ENCODE results near the gene C17orf113.

C17orf113 gene

DNA sequence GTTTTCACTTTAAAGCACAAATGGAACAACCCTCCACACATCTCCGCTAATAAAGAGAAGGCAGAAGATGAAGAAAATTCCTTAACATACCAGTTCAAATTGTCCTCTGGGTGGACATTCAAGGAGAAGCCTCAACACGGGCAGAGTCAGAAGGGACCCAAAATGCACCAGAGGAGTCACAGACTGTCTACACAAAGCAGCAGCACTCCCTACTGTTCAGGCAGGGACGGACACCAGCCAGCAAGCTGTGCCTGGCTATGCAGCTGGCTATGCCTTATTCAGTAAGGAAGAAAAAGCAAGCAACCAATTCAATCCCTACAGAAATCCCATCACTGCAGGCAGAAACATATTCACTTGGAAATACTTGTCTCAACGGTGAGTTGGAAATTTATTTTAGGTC, 41.2 kb downstream of the C17orf113 start:
- H3K4me3 ChIP-seq (ENCODE audit: low read depth, low read length): no peak overlapping the region
- in situ Hi-C loops (cut with HindIII; ENCODE audit: low sequenced_read_pairs): no loop called here
- no peak for DNase-seq (ENCODE audit: low read depth)
- TF ChIP-seq, protein P1, sequence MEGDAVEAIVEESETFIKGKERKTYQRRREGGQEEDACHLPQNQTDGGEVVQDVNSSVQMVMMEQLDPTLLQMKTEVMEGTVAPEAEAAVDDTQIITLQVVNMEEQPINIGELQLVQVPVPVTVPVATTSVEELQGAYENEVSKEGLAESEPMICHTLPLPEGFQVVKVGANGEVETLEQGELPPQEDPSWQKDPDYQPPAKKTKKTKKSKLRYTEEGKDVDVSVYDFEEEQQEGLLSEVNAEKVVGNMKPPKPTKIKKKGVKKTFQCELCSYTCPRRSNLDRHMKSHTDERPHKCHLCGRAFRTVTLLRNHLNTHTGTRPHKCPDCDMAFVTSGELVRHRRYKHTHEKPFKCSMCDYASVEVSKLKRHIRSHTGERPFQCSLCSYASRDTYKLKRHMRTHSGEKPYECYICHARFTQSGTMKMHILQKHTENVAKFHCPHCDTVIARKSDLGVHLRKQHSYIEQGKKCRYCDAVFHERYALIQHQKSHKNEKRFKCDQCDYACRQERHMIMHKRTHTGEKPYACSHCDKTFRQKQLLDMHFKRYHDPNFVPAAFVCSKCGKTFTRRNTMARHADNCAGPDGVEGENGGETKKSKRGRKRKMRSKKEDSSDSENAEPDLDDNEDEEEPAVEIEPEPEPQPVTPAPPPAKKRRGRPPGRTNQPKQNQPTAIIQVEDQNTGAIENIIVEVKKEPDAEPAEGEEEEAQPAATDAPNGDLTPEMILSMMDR (IDR thresholded peaks at IDR 0.05; ENCODE audit: low read depth, low read length, missing control alignments): no peak

GRCh38 chr17:42005166-42005565, 45.2 kb downstream of the C17orf113 start:
- H3K4me3 ChIP-seq (ENCODE audit: low read depth, low read length): no peak overlapping the region
- no peak for DNase-seq (ENCODE audit: low read depth)
- TF ChIP-seq, protein P1 (IDR thresholded peaks at IDR 0.05; ENCODE audit: low read depth, low read length, missing control alignments): no peak
- in situ Hi-C loops (cut with HindIII; ENCODE audit: low sequenced_read_pairs): no loop called here

GRCh38 chr17:42002792-42003301, 47.6 kb downstream of the C17orf113 start:
- TF ChIP-seq, protein P1 (IDR thresholded peaks at IDR 0.05; ENCODE audit: low read depth, low read length, missing control alignments): no peak
- no peak overlapping the region for H3K4me3 ChIP-seq (ENCODE audit: low read depth, low read length)
- in situ Hi-C loops (cut with HindIII; ENCODE audit: low sequenced_read_pairs): no loop called here
- DNase-seq (ENCODE audit: low read depth): peak; percentile 70

DNA sequence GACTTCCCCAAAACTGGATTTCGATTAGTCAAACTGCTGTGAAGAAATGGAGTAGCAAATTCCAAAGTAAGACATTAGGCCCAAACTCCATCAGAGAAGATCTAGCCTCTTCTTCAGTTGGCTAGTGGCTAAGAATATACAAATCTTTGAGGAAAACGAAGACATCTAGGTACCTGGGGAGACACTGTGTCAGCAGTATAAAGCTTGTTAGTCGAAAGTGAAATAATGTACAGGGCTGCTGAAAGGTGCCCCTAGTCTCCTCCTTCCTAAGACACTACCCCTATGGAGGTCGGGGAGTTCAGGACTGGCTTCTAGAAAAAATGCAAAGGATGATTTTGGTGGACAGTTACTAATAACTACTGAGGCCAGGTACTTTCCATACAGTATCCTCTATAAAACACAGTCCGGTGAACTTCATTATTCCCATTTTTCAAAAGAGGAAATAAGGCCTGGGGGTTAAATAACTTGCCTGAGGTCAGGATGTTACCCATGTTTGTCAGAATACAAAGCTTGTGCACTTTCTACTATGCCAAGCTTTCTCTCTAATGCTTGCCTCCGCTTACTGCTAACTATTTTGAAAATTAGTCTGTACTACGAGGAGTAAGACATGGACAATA, 48.1 kb downstream of the C17orf113 start:
- in situ Hi-C loops (cut with HindIII; ENCODE audit: low sequenced_read_pairs): no loop called here
- TF ChIP-seq, protein P1 (IDR thresholded peaks at IDR 0.05; ENCODE audit: low read depth, low read length, missing control alignments): no peak

GRCh38 chr17:42001729-42002128, 48.7 kb downstream of the C17orf113 start:
- DNase-seq (ENCODE audit: low read depth): no peak
- in situ Hi-C loops (cut with HindIII; ENCODE audit: low sequenced_read_pairs): no loop called here
- TF ChIP-seq, protein P1 (IDR thresholded peaks at IDR 0.05; ENCODE audit: low read depth, low read length, missing control alignments): no peak
- no peak overlapping the region for H3K4me3 ChIP-seq (ENCODE audit: low read depth, low read length)

More for the DNA sequence above, 48.1 kb downstream of the C17orf113 start:
- DNase-seq (ENCODE audit: low read depth): no peak
- H3K4me3 ChIP-seq (ENCODE audit: low read depth, low read length): no peak overlapping the region

GRCh38 chr17:42000413-42001133, 49.8 kb downstream of the C17orf113 start:
- TF ChIP-seq, protein P1 (IDR thresholded peaks at IDR 0.05; ENCODE audit: low read depth, low read length, missing control alignments): no peak
- in situ Hi-C loops (cut with HindIII; ENCODE audit: low sequenced_read_pairs): no loop called here
- H3K4me3 ChIP-seq (ENCODE audit: low read depth, low read length): no peak overlapping the region
- no peak for DNase-seq (ENCODE audit: low read depth)

Data from astrocyte of the cerebellum (primary cell).